ENCODE measurements around the gene ALKBH6. TPM values are rescaled to one million over a fixed set of nuclear protein-coding genes. Genes with fewer than 3 reads are reported as not detected.

ALKBH6 gene
- total RNA-seq, 1 experiment from 2014 or later = 32.5 TPM

DNA sequence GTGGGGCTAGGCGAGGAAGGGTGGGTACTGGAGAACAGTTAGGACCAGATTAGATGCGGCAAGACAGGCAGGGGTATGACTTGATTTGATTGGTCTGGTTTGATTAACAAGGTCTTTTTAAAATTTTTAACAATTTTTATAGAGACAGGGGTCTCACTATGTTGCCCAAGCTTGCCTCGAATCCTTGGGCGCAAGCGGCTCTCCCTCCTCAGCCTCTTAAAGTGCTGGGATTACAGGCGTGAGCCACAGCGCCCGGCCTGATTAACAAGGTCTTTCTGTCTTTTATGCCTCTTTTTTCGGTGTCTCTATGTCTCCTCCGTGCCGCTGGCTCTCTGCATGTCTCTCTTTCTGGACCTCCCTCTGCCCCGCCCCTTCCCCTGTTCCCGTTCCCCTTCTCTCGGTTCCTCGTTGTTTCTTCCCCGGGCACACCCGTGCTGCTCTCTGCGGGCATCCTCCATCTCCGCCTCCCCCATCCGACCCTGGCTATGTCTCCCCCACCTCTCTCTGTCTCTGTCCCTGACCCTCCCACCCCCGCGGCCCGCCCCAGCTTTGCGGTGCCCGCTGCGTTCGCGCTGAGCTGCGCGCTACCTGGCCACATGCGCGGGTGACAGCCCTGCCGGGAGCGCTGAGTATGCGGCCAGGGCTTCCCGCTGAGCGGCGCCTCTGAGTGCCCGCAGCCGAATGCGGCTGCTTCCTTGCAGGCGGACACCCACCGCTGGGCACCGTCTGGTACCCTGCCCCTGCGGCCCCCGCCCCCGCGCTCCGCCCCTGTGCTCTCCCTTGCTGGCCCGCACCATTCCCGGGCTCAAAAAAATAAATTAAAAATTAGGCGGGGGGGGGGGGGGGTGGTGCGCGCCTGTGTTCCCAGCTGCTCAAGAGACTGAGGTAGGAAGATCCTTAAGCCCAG, 27.1 kb downstream of the ALKBH6 start:
- Histone ChIP-seq H2BK20ac (ENCODE audit: low read depth, low read length, poor library complexity, severe bottlenecking) (no peak overlapping the region), H3T11ph (ENCODE audit: low read length) (no peak overlapping the region), H2AK5ac (ENCODE audit: insufficient read length, low read length) (no peak overlapping the region), H3K9ac (ENCODE audit: extremely low read depth, insufficient read length, low read length) (no peak overlapping the region), H3K4me1 (ENCODE audit: insufficient read depth, low read length) (no peaks in the 10 kb centered on the region), H3K79me1 (ENCODE audit: insufficient read depth, low read depth, low read length, poor library complexity, severe bottlenecking) (no peaks in the 10 kb centered on the region), H2BK12ac (ENCODE audit: insufficient read length, low read depth, low read length) (no peak overlapping the region), H4K20me1 (ENCODE audit: control insufficient read depth, insufficient read depth, insufficient read length) (no peaks in the 10 kb centered on the region), H3K14ac (ENCODE audit: insufficient read depth, low read length) (no peak overlapping the region), H2BK5ac (ENCODE audit: insufficient read length, low read length) (no peak overlapping the region), H2AFZ (ENCODE audit: low read length) (no peak overlapping the region), H2BK120ac (ENCODE audit: low read depth, low read length, poor library complexity, severe bottlenecking) (no peak overlapping the region), H3K18ac (ENCODE audit: insufficient read length, low read depth, low read length) (no peak overlapping the region), H3K23me2 (ENCODE audit: insufficient read length, low read depth, low read length, poor library complexity, severe bottlenecking) (no peaks in the 10 kb centered on the region), H4K91ac (ENCODE audit: insufficient read length, low read depth, low read length) (no peak overlapping the region), H3K27ac (ENCODE audit: insufficient read length, low read depth, low read length) (no peak overlapping the region), H4K8ac (replicated peaks; ENCODE audit: insufficient read length, low read depth, low read length) (no peak overlapping the region), H3K27me3 (ENCODE audit: insufficient read depth, low read length) (no peaks in the 10 kb centered on the region; the same call in 1 of the 2 replicates), H3K79me2 (ENCODE audit: insufficient read depth, low read length) (no peaks in the 10 kb centered on the region), H2BK15ac (ENCODE audit: low read depth, low read length) (no peak overlapping the region), H3K23ac (ENCODE audit: insufficient read length, low read depth, low read length) (no peak overlapping the region), H3K4me2 (ENCODE audit: insufficient read depth, insufficient read length, low read length) (peak overlapping the region; percentile 59), H3K9me3 (ENCODE audit: control insufficient read depth, low read depth, low read length) (no peaks in the 10 kb centered on the region), H3K4ac (ENCODE audit: low read depth, low read length) (no peak overlapping the region), H3K56ac (ENCODE audit: insufficient read length, low read depth, low read length) (no peak overlapping the region), H4K5ac (ENCODE audit: insufficient read length, low read depth, low read length) (no peak overlapping the region)
- TF ChIP-seq, protein P1, sequence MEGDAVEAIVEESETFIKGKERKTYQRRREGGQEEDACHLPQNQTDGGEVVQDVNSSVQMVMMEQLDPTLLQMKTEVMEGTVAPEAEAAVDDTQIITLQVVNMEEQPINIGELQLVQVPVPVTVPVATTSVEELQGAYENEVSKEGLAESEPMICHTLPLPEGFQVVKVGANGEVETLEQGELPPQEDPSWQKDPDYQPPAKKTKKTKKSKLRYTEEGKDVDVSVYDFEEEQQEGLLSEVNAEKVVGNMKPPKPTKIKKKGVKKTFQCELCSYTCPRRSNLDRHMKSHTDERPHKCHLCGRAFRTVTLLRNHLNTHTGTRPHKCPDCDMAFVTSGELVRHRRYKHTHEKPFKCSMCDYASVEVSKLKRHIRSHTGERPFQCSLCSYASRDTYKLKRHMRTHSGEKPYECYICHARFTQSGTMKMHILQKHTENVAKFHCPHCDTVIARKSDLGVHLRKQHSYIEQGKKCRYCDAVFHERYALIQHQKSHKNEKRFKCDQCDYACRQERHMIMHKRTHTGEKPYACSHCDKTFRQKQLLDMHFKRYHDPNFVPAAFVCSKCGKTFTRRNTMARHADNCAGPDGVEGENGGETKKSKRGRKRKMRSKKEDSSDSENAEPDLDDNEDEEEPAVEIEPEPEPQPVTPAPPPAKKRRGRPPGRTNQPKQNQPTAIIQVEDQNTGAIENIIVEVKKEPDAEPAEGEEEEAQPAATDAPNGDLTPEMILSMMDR (conservative IDR thresholded peaks at IDR 0.05) = no peak
- Mint-ChIP-seq H3K4me3 (peak overlapping the region; percentile 71 to 92), H3K36me3 (ENCODE audit: insufficient read depth in 1 of 3, low read depth in 3 of 3) (no peaks in the 10 kb centered on the region; a peak in 1 of 7 replicates), H3K27me3 (ENCODE audit: low read depth) (peaks cover 78% of the 10 kb centered on the region), H3K9me3 (no peaks in the 10 kb centered on the region; a peak in 2 of 5 replicates), H3K27ac (peak overlapping the region in 1 of 3 experiments; percentile 43; a peak in 1 of 7 replicates), H3K4me1 (peaks cover 4 to 9% of the 10 kb centered on the region in 2 experiments)
- peak; percentile 76 for DNase-seq
- no CpG with 5 or more reads among the region's 54 CpGs for WGBS (ENCODE audit: extremely low coverage, insufficient read length, low lambda C conversion rate)

Measured in H9 (cell line).